AG09309 (cell line): ENCODE measurements around the gene RENBP.
A peak's percentile ranks its signal among the peaks of the same experiment; 100 is the strongest.

ENCODE experiments used
- DNase-seq: peaks from one replicate; pipeline ENCODE4 v3.0.0-alpha.2; 2010; ENCODE audit warnings: low read depth
- H3K4me3 ChIP-seq: 2 replicates; pipeline ENCODE4 v1.5.1; 2011; ENCODE audit warnings: mild to moderate bottlenecking, low read depth, low read length, moderate library complexity; ENCODE audit not compliant: control insufficient read depth
- TF ChIP-seq, protein P1 (sequence below): IDR thresholded peaks from 2 replicates; pipeline ENCODE4 v1.5.1; 2011; ENCODE audit warnings: mild to moderate bottlenecking, low read depth, low read length, inconsistent platforms; ENCODE audit not compliant: insufficient read depth, control insufficient read depth; ENCODE audit errors: missing control alignments

Gene RENBP

DNA sequence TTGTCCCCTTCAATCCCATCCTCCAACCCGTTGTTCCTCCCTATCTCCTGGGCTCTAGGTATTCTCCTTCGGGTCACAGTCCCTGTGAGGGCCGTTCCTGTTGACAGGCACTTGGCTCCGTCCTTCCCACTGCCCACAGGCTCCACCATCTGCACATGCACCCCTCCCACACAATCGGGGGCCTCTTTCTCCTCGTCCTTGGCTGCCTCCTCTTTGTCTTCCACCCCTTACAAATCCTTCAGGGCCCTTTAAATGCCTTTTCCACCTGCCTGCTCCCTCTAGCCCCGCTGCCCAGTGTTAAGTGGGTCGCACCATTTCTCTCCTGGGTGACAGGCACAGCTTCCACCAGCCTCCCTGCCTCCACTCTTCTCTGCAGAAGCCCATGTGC, 42.7 kb downstream of the RENBP start:
- no peak for DNase-seq
- TF ChIP-seq, protein P1, sequence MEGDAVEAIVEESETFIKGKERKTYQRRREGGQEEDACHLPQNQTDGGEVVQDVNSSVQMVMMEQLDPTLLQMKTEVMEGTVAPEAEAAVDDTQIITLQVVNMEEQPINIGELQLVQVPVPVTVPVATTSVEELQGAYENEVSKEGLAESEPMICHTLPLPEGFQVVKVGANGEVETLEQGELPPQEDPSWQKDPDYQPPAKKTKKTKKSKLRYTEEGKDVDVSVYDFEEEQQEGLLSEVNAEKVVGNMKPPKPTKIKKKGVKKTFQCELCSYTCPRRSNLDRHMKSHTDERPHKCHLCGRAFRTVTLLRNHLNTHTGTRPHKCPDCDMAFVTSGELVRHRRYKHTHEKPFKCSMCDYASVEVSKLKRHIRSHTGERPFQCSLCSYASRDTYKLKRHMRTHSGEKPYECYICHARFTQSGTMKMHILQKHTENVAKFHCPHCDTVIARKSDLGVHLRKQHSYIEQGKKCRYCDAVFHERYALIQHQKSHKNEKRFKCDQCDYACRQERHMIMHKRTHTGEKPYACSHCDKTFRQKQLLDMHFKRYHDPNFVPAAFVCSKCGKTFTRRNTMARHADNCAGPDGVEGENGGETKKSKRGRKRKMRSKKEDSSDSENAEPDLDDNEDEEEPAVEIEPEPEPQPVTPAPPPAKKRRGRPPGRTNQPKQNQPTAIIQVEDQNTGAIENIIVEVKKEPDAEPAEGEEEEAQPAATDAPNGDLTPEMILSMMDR, result no peak
- H3K4me3 ChIP-seq, result no peak overlapping the region

DNA sequence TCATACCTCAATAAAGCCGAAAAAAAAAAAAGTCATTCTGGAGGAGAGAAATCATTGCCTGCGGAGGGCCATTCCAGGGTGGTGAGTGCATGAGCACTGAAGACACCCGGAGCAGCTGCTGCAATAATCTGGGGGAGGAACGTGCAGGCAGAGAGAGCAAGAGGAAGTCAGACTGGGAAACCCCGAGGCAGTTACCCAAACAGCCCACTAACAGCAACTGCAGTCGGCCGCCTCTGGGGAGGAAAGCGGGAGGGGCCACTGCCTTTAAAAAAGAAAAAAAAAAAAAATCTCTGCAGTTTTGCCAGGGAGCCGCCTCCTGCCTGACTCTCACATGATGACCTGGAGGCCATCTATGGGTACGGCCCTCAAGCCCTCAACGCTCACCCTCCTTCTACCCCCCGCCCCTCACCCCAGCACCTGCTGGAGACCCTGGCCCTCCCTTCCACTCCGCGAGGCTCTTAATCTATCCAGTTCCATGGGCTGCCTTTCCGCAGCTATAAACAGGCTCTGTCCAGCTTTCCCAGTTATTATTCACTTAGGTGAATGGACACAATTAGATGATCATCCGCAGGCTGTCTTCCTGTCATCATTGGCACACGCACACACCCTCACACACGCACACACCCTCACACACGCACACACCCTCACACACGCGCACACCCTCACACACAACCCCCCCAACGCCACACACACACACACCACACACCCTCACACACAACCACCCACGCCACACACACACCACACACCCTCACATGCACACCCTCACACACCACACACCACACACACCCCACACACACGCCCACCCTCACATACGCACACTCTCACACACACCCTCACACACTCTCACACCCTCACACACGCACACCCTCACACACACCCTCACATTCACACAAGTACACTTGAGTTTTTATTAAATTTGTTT, 43.4 kb downstream of the RENBP start:
- TF ChIP-seq, protein P1, result no peak
- peak; percentile 52 for DNase-seq
- H3K4me3 ChIP-seq, result no peak overlapping the region

DNA sequence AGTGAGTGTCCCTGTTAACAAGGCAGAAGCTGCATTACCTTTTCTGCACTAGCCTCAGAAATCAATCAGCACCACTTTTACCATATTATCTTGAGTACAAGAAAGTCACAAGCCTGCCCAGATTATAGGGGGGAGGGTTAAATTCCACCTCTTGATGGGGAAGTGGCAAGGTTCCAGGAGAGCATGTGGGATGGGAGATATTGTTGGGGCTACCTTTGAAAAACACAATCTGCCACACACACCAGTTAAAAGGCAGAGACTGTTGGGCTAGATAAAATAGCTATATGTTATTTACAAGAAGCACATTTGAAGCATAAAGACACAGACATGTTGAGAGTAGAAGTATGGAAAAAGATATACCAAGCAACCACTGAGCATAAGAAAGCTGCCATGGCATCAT, 46.5 kb downstream of the RENBP start:
- TF ChIP-seq, protein P1, result no peak
- DNase-seq, result no peak
- no peak overlapping the region for H3K4me3 ChIP-seq

- DNase-seq, result no peak
- no peak overlapping the region for H3K4me3 ChIP-seq
- TF ChIP-seq, protein P1, result no peak
Measured at GRCh38 chrX:153889123-153889522, 55.3 kb downstream of the RENBP start.

GRCh38 chrX:153888344-153888743, 56.1 kb downstream of the RENBP start:
- DNase-seq, result no peak
- H3K4me3 ChIP-seq, result no peak overlapping the region
- TF ChIP-seq, protein P1, result no peak

- no peak for DNase-seq
- TF ChIP-seq, protein P1, result no peak
- no peak overlapping the region for H3K4me3 ChIP-seq
Measured at GRCh38 chrX:153887385-153887784, 57.1 kb downstream of the RENBP start.

DNA sequence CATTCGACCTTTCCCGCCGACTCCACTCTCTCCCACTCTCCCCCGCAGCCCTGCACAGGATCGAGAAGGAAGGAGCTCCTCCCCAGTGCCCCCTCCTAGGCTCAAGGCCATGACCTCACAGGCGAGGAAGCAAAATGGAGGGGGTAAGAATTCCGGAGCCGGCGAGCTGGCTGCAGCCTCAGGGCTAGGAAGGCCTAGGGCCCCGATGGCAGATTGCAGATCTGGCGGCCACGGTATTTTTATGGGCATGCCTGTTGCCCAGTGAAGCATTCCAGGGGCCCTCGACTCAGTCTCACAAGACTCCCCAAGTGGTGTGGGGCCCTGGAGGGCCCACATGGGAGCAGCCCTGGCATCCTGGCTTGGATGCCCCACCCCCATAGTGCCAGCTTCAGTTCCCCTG, 57.5 kb downstream of the RENBP start:
- TF ChIP-seq, protein P1, result no peak
- no peak for DNase-seq
- H3K4me3 ChIP-seq, result no peak overlapping the region
